Measurements from ENCODE around the gene AGMO. TPM values are rescaled to one million over a fixed set of nuclear protein-coding genes. Genes with fewer than 3 reads are reported as not detected.

The AGMO gene
- polyA plus RNA-seq, 1 donor from 2014 or later: not detected

- Histone ChIP-seq H4K20me1 (ENCODE audit: insufficient read depth) (no peaks in the 10 kb centered on the region), H3K36me3 (ENCODE audit: insufficient read depth, low read length) (no peaks in the 10 kb centered on the region), H3F3A (ENCODE audit: insufficient read depth, low read length, poor library complexity, severe bottlenecking) (peaks cover under 1% of the 10 kb centered on the region), H3K9me3 (ENCODE audit: low read length) (no peaks in the 10 kb centered on the region), H3K4me3 (ENCODE audit: low read length) (no peak overlapping the region), H2AFZ (ENCODE audit: low read depth, low read length) (no peak overlapping the region), H3K27me3 (ENCODE audit: insufficient read depth, low read depth, low read length) (no peaks in the 10 kb centered on the region), H3K79me2 (replicated peaks; ENCODE audit: insufficient read depth, low read length) (no peaks in the 10 kb centered on the region), H3K4me2 (ENCODE audit: low read length) (no peak overlapping the region), H3K9ac (ENCODE audit: low read length) (no peak overlapping the region), H3K9me2 (ENCODE audit: insufficient read depth, low read length) (no peaks in the 10 kb centered on the region), H3K27ac (ENCODE audit: low read length) (no peak overlapping the region)
- TF ChIP-seq RAD21 (conservative IDR thresholded peaks at IDR 0.05): no peak
- no peak for TF ChIP-seq POLR2AphosphoS5 (IDR thresholded peaks at IDR 0.05)
- TF ChIP-seq TAF1 (IDR thresholded peaks at IDR 0.05; ENCODE audit: low read depth): no peak
- no peak for TF ChIP-seq CTCF (IDR thresholded peaks at IDR 0.05; ENCODE audit: poor library complexity, severe bottlenecking)
- TF ChIP-seq REST (IDR thresholded peaks at IDR 0.05; ENCODE audit: borderline replicate concordance): no peak
- no peak for TF ChIP-seq MXI1 (conservative IDR thresholded peaks at IDR 0.05; ENCODE audit: poor library complexity, severe bottlenecking)
- TF ChIP-seq EP300 (conservative IDR thresholded peaks at IDR 0.05; ENCODE audit: poor library complexity, severe bottlenecking): no peak
- no peak for TF ChIP-seq SMC3 (conservative IDR thresholded peaks at IDR 0.05; ENCODE audit: poor library complexity)
- no peak for TF ChIP-seq EZH2 (IDR thresholded peaks at IDR 0.05; ENCODE audit: borderline replicate concordance, insufficient read depth, low read length, poor library complexity, severe bottlenecking)
These were observed 119.9 kb downstream of the AGMO start for GRCh38 chr7:15441915-15442314.

GRCh38 chr7:15440482-15440881, 121.3 kb downstream of the AGMO start:
- H3K79me2 ChIP-seq (replicated peaks; ENCODE audit: insufficient read depth, low read length): no peaks in the 10 kb centered on the region
- no peaks in the 10 kb centered on the region for H3K36me3 ChIP-seq (ENCODE audit: insufficient read depth, low read length)
- H3K27me3 ChIP-seq (ENCODE audit: insufficient read depth, low read depth, low read length): no peaks in the 10 kb centered on the region
- no peaks in the 10 kb centered on the region for H3F3A ChIP-seq (ENCODE audit: insufficient read depth, low read length, poor library complexity, severe bottlenecking)
- H3K4me2 ChIP-seq (ENCODE audit: low read length): no peak overlapping the region
- H3K4me3 ChIP-seq (ENCODE audit: low read length): no peak overlapping the region
- no peaks in the 10 kb centered on the region for H3K9me3 ChIP-seq (ENCODE audit: low read length)
- no peak overlapping the region for H2AFZ ChIP-seq (ENCODE audit: low read depth, low read length)
- H4K20me1 ChIP-seq (ENCODE audit: insufficient read depth): no peaks in the 10 kb centered on the region
- no peak overlapping the region for H3K9ac ChIP-seq (ENCODE audit: low read length)
- no peaks in the 10 kb centered on the region for H3K9me2 ChIP-seq (ENCODE audit: insufficient read depth, low read length)
- no peak overlapping the region for H3K27ac ChIP-seq (ENCODE audit: low read length)
- TF ChIP-seq EP300 (conservative IDR thresholded peaks at IDR 0.05; ENCODE audit: poor library complexity, severe bottlenecking) (no peak), TAF1 (IDR thresholded peaks at IDR 0.05; ENCODE audit: low read depth) (no peak)

- Histone ChIP-seq H3K27me3 (ENCODE audit: insufficient read depth, low read depth, low read length) (no peaks in the 10 kb centered on the region), H2AFZ (ENCODE audit: low read depth, low read length) (no peak overlapping the region), H3K79me2 (replicated peaks; ENCODE audit: insufficient read depth, low read length) (no peaks in the 10 kb centered on the region), H3K9ac (ENCODE audit: low read length) (no peak overlapping the region), H3K27ac (ENCODE audit: low read length) (no peak overlapping the region), H4K20me1 (ENCODE audit: insufficient read depth) (no peaks in the 10 kb centered on the region), H3F3A (ENCODE audit: insufficient read depth, low read length, poor library complexity, severe bottlenecking) (no peaks in the 10 kb centered on the region), H3K9me2 (ENCODE audit: insufficient read depth, low read length) (no peaks in the 10 kb centered on the region), H3K4me2 (ENCODE audit: low read length) (no peak overlapping the region), H3K4me3 (ENCODE audit: low read length) (no peak overlapping the region), H3K36me3 (ENCODE audit: insufficient read depth, low read length) (no peaks in the 10 kb centered on the region), H3K9me3 (ENCODE audit: low read length) (no peaks in the 10 kb centered on the region)
- TF ChIP-seq RAD21 (conservative IDR thresholded peaks at IDR 0.05) (no peak), REST (IDR thresholded peaks at IDR 0.05; ENCODE audit: borderline replicate concordance) (no peak), MXI1 (conservative IDR thresholded peaks at IDR 0.05; ENCODE audit: poor library complexity, severe bottlenecking) (no peak), EZH2 (IDR thresholded peaks at IDR 0.05; ENCODE audit: borderline replicate concordance, insufficient read depth, low read length, poor library complexity, severe bottlenecking) (no peak), POLR2AphosphoS5 (IDR thresholded peaks at IDR 0.05) (no peak)
These were observed 122.0 kb downstream of the AGMO start for GRCh38 chr7:15439853-15440252.

All from neural cell (in vitro differentiated cells).